Measurements from ENCODE around the gene ARID1B. TPM values are rescaled to one million over a fixed set of nuclear protein-coding genes. Genes with fewer than 3 reads are reported as not detected.
A peak's percentile ranks its signal among the peaks of the same experiment; 100 is the strongest.

ARID1B gene
- total and polyA plus RNA-seq, 5 donors = 18.3 to 59.6 (median 53.8) TPM

DNA sequence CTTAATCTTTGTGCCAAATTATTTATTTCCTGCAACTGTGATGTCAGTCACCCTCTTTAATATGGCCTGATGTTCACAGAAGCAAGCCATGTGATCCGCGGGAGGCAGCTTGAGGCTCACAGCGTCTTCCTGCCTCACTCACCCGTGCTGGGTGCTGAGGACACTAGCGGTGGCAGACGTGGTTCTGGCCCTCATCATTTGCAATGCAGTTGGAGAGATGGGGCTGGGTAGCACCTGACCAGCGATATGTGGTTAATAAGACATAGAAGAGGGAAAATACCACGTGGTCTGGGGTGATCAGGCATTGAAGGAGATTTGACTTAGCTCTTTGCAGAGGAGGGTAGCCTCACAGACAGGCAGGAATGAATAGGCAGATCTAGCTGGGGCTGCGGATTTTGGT lies 281.4 kb downstream of the ARID1B start:
- no peak for ATAC-seq

GRCh38 chr6:157059781-157060180 lies 282.6 kb downstream of the ARID1B start:
- Histone ChIP-seq H3K4me3 (ENCODE audit: low read length) (no peak overlapping the region), H3K9me3 (ENCODE audit: control insufficient read depth, low read length) (no peaks in the 10 kb centered on the region), H3K4me1 (ENCODE audit: control insufficient read depth, insufficient read depth, low read length) (peaks cover 7% of the 10 kb centered on the region), H3K27ac (ENCODE audit: low read length) (no peak overlapping the region), H3K27me3 (ENCODE audit: control insufficient read depth, insufficient read depth) (no peaks in the 10 kb centered on the region)
- intact Hi-C loops (cut with DNase I) = no loop called here
- WGBS = 23% methylated on average over 4 of the region's 4 CpGs
- peak in 1 of 2 donors; percentile 58 for ATAC-seq
- DNase-seq = no peak

More for the DNA sequence above, 281.4 kb downstream of the ARID1B start:
- Histone ChIP-seq H3K27me3 (ENCODE audit: control insufficient read depth, insufficient read depth) (no peaks in the 10 kb centered on the region), H3K9me3 (ENCODE audit: control insufficient read depth, low read length) (no peaks in the 10 kb centered on the region), H3K4me1 (ENCODE audit: control insufficient read depth, insufficient read depth, low read length) (peaks cover 2% of the 10 kb centered on the region), H3K27ac (ENCODE audit: low read length) (no peak overlapping the region), H3K4me3 (ENCODE audit: low read length) (no peak overlapping the region)
- no peak for DNase-seq
- 94% methylated on average over 9 of the region's 9 CpGs for WGBS
- intact Hi-C loops (cut with DNase I) = no loop called here

GRCh38 chr6:157060440-157060952 lies 283.3 kb downstream of the ARID1B start:
- intact Hi-C loops (cut with DNase I) = no loop called here
- Histone ChIP-seq H3K4me1 (ENCODE audit: control insufficient read depth, insufficient read depth, low read length) (peaks cover 7% of the 10 kb centered on the region), H3K9me3 (ENCODE audit: control insufficient read depth, low read length) (no peaks in the 10 kb centered on the region), H3K27me3 (ENCODE audit: control insufficient read depth, insufficient read depth) (no peaks in the 10 kb centered on the region), H3K27ac (ENCODE audit: low read length) (no peak overlapping the region), H3K4me3 (ENCODE audit: low read length) (no peak overlapping the region)
- no peak for ATAC-seq
- DNase-seq = no peak
- 26% methylated on average over 1 of the region's 1 CpG for WGBS

- ATAC-seq = no peak
- H3K27ac ChIP-seq (ENCODE audit: low read length) = no peak overlapping the region
- WGBS = 70% methylated on average over 9 of the region's 9 CpGs
- H3K27me3 ChIP-seq (ENCODE audit: control insufficient read depth, insufficient read depth) = no peaks in the 10 kb centered on the region
- no peak overlapping the region for H3K4me3 ChIP-seq (ENCODE audit: low read length)
- intact Hi-C loops (cut with DNase I) = no loop called here
- peaks cover 7% of the 10 kb centered on the region for H3K4me1 ChIP-seq (ENCODE audit: control insufficient read depth, insufficient read depth, low read length)
- DNase-seq = peak in 1 of 3 donors; percentile 44
- H3K9me3 ChIP-seq (ENCODE audit: control insufficient read depth, low read length) = no peaks in the 10 kb centered on the region
Measured at GRCh38 chr6:157061770-157062594, 284.8 kb downstream of the ARID1B start.

DNA sequence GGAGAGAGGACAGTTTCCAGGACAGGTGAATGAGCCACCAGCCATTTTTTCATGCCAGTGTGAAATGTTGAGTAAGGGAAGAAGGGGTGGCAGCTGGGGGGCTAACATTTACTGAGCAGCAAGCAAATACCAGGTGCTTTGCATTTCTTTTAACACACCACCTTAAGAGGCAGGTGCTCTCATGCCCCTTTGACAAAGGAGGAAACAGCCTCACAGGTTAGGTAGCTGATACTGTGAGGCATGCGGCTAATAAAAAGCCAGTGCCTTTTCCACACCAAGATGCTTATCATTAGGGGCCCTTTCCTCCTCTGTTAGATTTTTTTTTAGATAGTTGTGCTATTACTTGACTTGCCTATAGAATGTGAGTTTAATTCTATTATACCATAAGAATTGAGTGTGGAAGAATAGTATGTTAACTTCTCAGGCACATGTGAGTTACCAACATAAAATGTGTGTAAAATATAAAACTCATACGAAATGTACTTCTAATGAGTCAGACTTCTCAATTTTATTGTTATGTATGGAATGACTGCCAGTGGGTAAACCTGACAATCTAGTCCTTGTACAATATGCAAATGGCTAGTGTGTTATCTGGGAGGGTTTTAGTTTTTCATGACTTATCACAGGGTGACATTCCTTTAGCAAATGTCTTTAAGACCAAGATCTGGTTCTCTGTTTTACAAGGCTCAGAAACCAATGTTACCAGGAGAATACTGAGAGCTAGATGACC lies 286.2 kb downstream of the ARID1B start:
- WGBS = 95% methylated on average over 2 of the region's 2 CpGs
- intact Hi-C loops (cut with DNase I) = no loop called here
- Histone ChIP-seq H3K27ac (ENCODE audit: low read length) (no peak overlapping the region), H3K4me3 (ENCODE audit: low read length) (no peak overlapping the region), H3K9me3 (ENCODE audit: control insufficient read depth, low read length) (no peaks in the 10 kb centered on the region), H3K4me1 (ENCODE audit: control insufficient read depth, insufficient read depth, low read length) (peaks cover 9% of the 10 kb centered on the region), H3K27me3 (ENCODE audit: control insufficient read depth, insufficient read depth) (no peaks in the 10 kb centered on the region)
- DNase-seq (no peak), ATAC-seq (no peak)

DNA sequence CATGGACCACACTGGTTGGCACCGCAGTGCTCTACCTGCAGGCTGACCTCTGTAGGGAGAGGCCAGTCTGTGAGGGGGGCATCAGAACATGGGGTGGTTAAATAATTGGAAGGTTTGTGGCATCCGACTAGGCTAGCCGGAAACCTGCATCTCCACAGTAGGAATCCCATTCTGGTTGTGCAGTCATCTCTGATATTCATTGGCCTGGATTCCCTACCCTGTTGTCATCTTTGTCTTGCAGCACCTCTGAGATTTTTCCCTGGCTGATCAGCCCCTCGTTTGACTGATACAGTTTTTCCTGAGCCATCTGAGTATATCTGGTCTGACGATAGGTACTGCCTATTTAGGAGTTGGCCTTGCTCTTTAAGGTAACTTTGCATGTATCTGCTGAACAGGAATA lies 286.7 kb downstream of the ARID1B start:
- Histone ChIP-seq H3K27me3 (ENCODE audit: control insufficient read depth, insufficient read depth) (no peaks in the 10 kb centered on the region), H3K4me3 (ENCODE audit: low read length) (no peak overlapping the region), H3K27ac (ENCODE audit: low read length) (no peak overlapping the region), H3K4me1 (ENCODE audit: control insufficient read depth, insufficient read depth, low read length) (peaks cover 9% of the 10 kb centered on the region), H3K9me3 (ENCODE audit: control insufficient read depth, low read length) (no peaks in the 10 kb centered on the region)
- no peak for ATAC-seq
- 75% methylated on average over 5 of the region's 5 CpGs for WGBS
- intact Hi-C loops (cut with DNase I) = no loop called here
- DNase-seq = no peak

DNA sequence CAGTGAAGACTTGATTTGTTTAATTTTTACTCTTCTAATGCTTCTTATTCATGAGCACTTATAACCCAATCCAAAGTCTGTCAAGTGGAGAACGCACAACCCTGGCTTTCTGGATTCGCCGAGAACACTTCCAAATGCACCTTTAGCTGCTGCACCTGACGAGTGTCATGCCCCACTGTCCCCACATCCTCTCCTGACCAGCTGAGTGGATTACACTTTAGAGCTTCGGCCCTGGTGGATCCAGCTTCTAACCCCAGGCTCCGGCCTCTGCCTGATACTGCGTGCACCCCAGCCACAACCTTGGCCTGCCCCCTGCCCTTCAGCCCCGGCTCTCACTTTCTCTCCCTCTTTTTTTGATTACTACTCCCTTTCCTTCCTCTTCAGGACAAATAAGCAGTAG lies 287.3 kb downstream of the ARID1B start:
- no peaks in the 10 kb centered on the region for H3K27me3 ChIP-seq (ENCODE audit: control insufficient read depth, insufficient read depth)
- peaks cover 10% of the 10 kb centered on the region for H3K4me1 ChIP-seq (ENCODE audit: control insufficient read depth, insufficient read depth, low read length)
- WGBS = 86% methylated on average over 8 of the region's 8 CpGs
- DNase-seq = no peak
- no peak overlapping the region for H3K27ac ChIP-seq (ENCODE audit: low read length)
- no peak overlapping the region for H3K4me3 ChIP-seq (ENCODE audit: low read length)
- H3K9me3 ChIP-seq (ENCODE audit: control insufficient read depth, low read length) = no peaks in the 10 kb centered on the region
- no peak for ATAC-seq
- intact Hi-C loops (cut with DNase I) = no loop called here

DNA sequence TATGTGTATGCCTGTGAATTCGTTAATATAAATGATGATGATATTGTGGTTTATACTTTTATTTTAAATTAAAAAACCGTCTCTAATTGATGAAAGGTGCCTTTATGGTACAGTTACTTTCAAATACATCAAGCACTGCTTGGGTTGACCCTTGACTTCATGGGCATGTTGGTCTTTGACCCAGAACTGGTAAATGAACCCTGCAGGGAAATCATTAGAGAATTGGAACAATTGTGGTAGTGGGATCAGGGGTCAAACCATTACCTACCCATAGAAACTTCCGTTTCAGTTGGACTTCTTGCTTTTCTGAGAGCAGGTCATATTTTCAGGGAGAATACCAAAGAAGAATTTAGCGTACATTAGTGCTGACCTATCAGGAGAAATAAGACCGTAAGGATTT lies 288.2 kb downstream of the ARID1B start:
- H3K27me3 ChIP-seq (ENCODE audit: control insufficient read depth, insufficient read depth) = no peaks in the 10 kb centered on the region
- 98% methylated on average over 5 of the region's 5 CpGs for WGBS
- no peak overlapping the region for H3K4me3 ChIP-seq (ENCODE audit: low read length)
- ATAC-seq (no peak), DNase-seq (no peak)
- H3K27ac ChIP-seq (ENCODE audit: low read length) = no peak overlapping the region
- intact Hi-C loops (cut with DNase I) = no loop called here
- H3K9me3 ChIP-seq (ENCODE audit: control insufficient read depth, low read length) = no peaks in the 10 kb centered on the region
- peaks cover 10% of the 10 kb centered on the region for H3K4me1 ChIP-seq (ENCODE audit: control insufficient read depth, insufficient read depth, low read length)

- Histone ChIP-seq H3K4me1 (ENCODE audit: control insufficient read depth, insufficient read depth, low read length) (peaks cover 12% of the 10 kb centered on the region), H3K27me3 (ENCODE audit: control insufficient read depth, insufficient read depth) (no peaks in the 10 kb centered on the region), H3K9me3 (ENCODE audit: control insufficient read depth, low read length) (no peaks in the 10 kb centered on the region), H3K27ac (ENCODE audit: low read length) (no peak overlapping the region), H3K4me3 (ENCODE audit: low read length) (no peak overlapping the region)
- intact Hi-C loops (cut with DNase I) = no loop called here
- ATAC-seq (no peak), DNase-seq (no peak)
- WGBS = 72% methylated on average over 6 of the region's 6 CpGs
Measured at GRCh38 chr6:157066781-157067491, 289.8 kb downstream of the ARID1B start.

DNA sequence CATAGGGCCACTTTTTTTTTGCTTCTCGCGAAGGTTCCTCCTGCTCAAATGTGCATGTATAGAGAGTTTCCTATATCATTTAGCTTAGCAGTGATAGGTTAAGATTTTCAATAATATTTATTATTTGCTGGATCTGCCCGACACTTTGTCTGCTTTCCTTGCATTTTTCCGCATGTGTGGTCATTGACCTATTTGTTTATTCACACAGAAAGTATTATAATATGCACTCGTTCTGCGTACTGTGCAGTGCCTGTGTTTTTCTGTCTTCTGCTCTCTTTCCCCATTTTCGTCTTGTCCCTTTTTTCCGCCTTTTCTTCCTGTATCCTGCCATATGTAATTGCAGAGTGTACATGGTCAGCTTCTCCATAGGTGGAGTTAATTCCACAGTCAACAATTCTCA lies 290.3 kb downstream of the ARID1B start:
- H3K27ac ChIP-seq (ENCODE audit: low read length) = no peak overlapping the region
- no peak for ATAC-seq
- no peaks in the 10 kb centered on the region for H3K27me3 ChIP-seq (ENCODE audit: control insufficient read depth, insufficient read depth)
- WGBS = 94% methylated on average over 8 of the region's 8 CpGs
- no peaks in the 10 kb centered on the region for H3K9me3 ChIP-seq (ENCODE audit: control insufficient read depth, low read length)
- peaks cover 12% of the 10 kb centered on the region for H3K4me1 ChIP-seq (ENCODE audit: control insufficient read depth, insufficient read depth, low read length)
- no peak for DNase-seq
- no peak overlapping the region for H3K4me3 ChIP-seq (ENCODE audit: low read length)
- intact Hi-C loops (cut with DNase I) = no loop called here

Data from right cardiac atrium (tissue), 5 donors.